ENCODE measurements around the gene RASGRF1.

RASGRF1 gene

DNA sequence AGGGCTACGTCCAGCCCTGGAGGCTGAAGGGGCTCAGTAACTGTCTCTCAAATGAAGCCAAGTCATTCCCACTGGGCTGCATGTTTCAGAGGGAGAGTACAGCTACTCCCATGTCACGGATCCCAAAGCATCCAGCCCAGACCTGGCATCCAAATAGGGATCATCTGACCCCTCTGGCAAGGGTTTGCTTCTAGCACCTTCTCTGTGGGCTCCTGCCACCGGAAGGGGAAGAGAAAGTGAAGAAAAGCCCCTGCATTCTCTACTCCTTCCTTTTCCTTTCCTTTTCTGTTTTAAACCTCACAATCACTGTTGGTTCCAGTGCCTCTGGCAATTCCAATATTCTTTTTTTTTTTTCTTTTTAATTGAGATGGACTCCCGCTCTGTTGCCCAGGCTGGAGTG lies 81.2 kb downstream of the RASGRF1 start:
- TF ChIP-seq, protein P1, sequence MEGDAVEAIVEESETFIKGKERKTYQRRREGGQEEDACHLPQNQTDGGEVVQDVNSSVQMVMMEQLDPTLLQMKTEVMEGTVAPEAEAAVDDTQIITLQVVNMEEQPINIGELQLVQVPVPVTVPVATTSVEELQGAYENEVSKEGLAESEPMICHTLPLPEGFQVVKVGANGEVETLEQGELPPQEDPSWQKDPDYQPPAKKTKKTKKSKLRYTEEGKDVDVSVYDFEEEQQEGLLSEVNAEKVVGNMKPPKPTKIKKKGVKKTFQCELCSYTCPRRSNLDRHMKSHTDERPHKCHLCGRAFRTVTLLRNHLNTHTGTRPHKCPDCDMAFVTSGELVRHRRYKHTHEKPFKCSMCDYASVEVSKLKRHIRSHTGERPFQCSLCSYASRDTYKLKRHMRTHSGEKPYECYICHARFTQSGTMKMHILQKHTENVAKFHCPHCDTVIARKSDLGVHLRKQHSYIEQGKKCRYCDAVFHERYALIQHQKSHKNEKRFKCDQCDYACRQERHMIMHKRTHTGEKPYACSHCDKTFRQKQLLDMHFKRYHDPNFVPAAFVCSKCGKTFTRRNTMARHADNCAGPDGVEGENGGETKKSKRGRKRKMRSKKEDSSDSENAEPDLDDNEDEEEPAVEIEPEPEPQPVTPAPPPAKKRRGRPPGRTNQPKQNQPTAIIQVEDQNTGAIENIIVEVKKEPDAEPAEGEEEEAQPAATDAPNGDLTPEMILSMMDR (IDR thresholded peaks at IDR 0.05; ENCODE audit: low read depth, low read length, missing control alignments) = no peak
- no peak for DNase-seq (ENCODE audit: low read depth)
- in situ Hi-C loops (cut with HindIII; ENCODE audit: low sequenced_read_pairs) = no loop called here
- no peak overlapping the region for H3K4me3 ChIP-seq (ENCODE audit: low read depth, low read length)

DNA sequence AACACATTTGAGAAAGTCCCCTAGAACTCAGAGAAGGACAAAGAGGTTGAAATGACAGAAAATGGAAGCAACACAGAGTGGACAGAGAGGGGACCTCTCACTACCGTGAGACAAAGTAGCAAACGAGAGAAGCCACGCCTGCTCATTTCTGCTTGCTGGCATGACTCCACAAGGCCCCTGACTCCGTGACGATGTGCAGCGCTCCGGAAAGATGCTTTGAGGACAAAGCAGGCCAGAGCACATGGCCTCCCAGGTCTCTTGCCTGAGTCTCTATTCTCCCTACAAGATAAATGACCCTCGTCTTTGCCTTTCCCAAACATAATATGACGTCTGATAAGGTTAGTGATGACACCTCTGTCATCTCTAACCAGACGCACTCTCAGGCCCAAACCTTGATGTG lies 81.9 kb downstream of the RASGRF1 start:
- in situ Hi-C loops (cut with HindIII; ENCODE audit: low sequenced_read_pairs) = no loop called here
- TF ChIP-seq, protein P1 (IDR thresholded peaks at IDR 0.05; ENCODE audit: low read depth, low read length, missing control alignments) = no peak
- DNase-seq (ENCODE audit: low read depth) = no peak
- H3K4me3 ChIP-seq (ENCODE audit: low read depth, low read length) = no peak overlapping the region

DNA sequence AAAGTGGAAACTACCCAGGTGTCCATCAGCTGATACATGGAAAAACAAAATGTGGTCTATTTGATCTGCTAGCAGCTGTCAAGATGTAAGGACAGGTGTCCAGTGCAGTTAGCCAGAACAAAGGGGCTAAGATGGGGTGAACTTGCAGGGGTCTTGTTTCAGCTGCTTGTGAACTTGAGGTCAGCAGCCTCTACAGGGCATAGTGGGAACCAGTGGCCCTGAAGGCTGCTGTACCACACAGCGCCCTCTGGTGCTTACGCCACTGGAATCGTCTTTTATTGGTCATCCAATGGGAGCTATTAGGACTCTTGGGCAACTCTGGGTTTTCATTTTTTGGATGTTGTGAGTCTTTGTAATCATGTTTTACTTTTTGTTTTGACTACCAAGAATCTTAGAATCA lies 83.5 kb downstream of the RASGRF1 start:
- DNase-seq (ENCODE audit: low read depth) = no peak
- H3K4me3 ChIP-seq (ENCODE audit: low read depth, low read length) = no peak overlapping the region
- in situ Hi-C loops (cut with HindIII; ENCODE audit: low sequenced_read_pairs) = no loop called here
- TF ChIP-seq, protein P1 (IDR thresholded peaks at IDR 0.05; ENCODE audit: low read depth, low read length, missing control alignments) = peak; percentile 55

DNA sequence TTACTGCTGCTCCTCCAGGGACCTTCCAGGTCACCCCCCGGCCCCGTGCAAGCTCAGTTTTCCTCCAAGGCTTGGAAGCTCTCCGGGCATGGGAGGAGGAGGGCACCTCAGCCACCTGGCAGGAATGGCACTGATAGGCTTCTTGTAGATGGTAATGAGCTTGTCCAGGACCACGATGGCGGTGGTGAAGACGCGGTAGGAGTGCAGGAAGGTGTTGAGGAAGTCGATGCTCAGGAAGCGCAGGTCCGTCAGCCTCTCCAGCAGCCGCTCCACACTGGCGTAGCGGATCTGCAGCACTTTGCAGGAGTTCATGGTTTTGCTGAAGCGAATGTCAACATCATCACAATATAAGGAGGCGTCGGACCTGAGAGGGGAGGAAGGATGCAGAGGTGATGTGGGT lies 84.5 kb downstream of the RASGRF1 start:
- in situ Hi-C loops (cut with HindIII; ENCODE audit: low sequenced_read_pairs) = no loop called here
- TF ChIP-seq, protein P1 (IDR thresholded peaks at IDR 0.05; ENCODE audit: low read depth, low read length, missing control alignments) = no peak
- DNase-seq (ENCODE audit: low read depth) = no peak
- no peak overlapping the region for H3K4me3 ChIP-seq (ENCODE audit: low read depth, low read length)

DNA sequence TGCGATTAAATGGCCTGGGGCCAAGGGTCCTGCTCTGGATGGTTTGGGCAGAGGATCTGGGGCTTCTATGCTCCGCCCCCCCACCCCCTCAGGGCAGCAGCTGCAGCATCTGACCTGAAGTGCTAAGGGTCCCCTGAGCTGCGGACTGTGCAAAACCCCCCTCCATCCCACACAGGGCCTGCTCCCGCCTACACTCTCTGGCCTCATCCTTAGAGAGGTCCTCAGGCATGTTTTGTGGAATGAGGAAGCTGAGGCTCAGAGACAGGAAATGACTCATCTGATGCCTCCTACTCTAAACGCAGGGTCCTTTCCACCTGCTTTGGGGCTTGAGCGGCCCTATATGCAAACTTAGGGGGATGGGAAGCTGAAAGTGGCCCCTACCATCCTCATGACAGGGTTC lies 86.2 kb downstream of the RASGRF1 start:
- TF ChIP-seq, protein P1 (IDR thresholded peaks at IDR 0.05; ENCODE audit: low read depth, low read length, missing control alignments) = no peak
- in situ Hi-C loops (cut with HindIII; ENCODE audit: low sequenced_read_pairs) = no loop called here
- no peak overlapping the region for H3K4me3 ChIP-seq (ENCODE audit: low read depth, low read length)
- DNase-seq (ENCODE audit: low read depth) = no peak

DNA sequence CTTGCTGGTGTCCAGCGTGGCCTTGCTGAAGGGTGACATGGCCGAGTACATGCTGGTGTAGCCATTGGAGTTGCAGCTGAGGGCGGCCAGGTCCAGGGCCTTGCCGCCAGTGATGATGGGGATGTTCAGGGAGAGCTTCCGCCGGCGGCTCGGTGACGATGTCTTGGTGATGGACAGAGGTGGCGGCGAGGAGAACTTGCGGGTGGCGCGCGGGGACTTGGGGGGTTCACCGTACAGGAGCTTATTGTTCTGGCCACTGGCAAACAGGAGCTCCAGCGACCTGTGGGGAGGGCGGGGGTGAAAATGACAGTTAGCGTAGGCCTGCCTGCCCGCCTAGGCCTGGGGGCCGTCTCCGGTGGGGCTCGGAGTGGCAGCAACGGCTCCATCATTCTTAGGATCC lies 86.7 kb downstream of the RASGRF1 start:
- in situ Hi-C loops (cut with HindIII; ENCODE audit: low sequenced_read_pairs) = no loop called here
- TF ChIP-seq, protein P1 (IDR thresholded peaks at IDR 0.05; ENCODE audit: low read depth, low read length, missing control alignments) = no peak
- H3K4me3 ChIP-seq (ENCODE audit: low read depth, low read length) = no peak overlapping the region
- DNase-seq (ENCODE audit: low read depth) = no peak

DNA sequence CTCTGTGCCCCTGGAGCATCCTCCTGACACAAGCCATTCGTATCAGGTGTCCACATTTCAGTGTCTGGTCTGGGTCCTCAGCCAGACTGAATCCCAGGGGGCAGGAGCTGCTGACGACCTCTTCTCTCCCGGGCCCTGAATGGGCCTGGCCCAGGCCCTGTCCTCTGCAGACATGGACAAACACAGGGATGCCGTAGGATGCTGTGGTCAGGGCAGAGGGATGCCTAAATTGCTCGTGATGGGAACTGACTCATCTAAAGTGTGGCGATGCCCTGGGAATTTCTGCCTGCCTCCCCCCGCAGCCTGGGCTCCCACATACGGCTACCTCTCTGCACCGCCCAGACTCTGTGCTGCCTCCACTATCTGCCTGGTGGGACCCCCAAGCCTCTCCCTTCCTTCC lies 87.3 kb downstream of the RASGRF1 start:
- DNase-seq (ENCODE audit: low read depth) = no peak
- no peak overlapping the region for H3K4me3 ChIP-seq (ENCODE audit: low read depth, low read length)
- TF ChIP-seq, protein P1 (IDR thresholded peaks at IDR 0.05; ENCODE audit: low read depth, low read length, missing control alignments) = no peak
- in situ Hi-C loops (cut with HindIII; ENCODE audit: low sequenced_read_pairs) = no loop called here

Data from astrocyte of the cerebellum (primary cell).